A549 (cell line): ENCODE results near the gene FDX2. TPM values are rescaled to one million over a fixed set of nuclear protein-coding genes. Genes with fewer than 3 reads are reported as not detected.

Source experiments
- ATAC-seq, 2 experiments: fragments of 200-7000 bp in 1 of 2; fragments of >200 bp in 1 of 2; cut with Nextera tagmentation in 1 of 2; cut with Tn5 transposase in 1 of 2; 3 replicates each; pipeline versions ENCODE4 v1.8.0 to v1.9.1; 2018 to 2020; ENCODE audit warnings: mild to moderate bottlenecking in 1 of 2, moderate library complexity in 1 of 2
- CTCF ChIA-PET: fragments of 300-600 bp; sonication (Branson Sonifier 250); formaldehyde crosslinking; extraction: SDS; loops from one replicate; lab custom pipeline; 2021; ENCODE audit warnings: antibody characterized with exemption, inconsistent platforms; lab: Yijun Ruan, JAX
- POLR2A ChIA-PET: fragments of 350-600 bp; formaldehyde crosslinking; extraction: SDS; loops from one replicate; lab custom pipeline; 2021; ENCODE audit warnings: antibody characterized with exemption, inconsistent platforms; lab: Yijun Ruan, JAX
- DNase-seq, 2 experiments: peaks; one replicate each; pipeline versions ENCODE4 v3.0.0 to v3.0.0-alpha.2; 2011 to 2016; ENCODE audit warnings: low read depth in 1 of 2, low spot score in 1 of 2
- FAIRE-seq: peaks from 2 replicates; lab custom pipeline; 2011; peaks lifted over from hg19 to GRCh38; lab: Jason Lieb, UNC
- H3K27ac ChIP-seq, 2 experiments: fragments of >200 bp; sonication (Bioruptor Twin); formaldehyde crosslinking; 3 replicates each; pipeline ENCODE4 v1.5.1; 2016 to 2017
- H3K4me1 ChIP-seq: fragments of >200 bp; sonication (Bioruptor Twin); formaldehyde crosslinking; 3 replicates; pipeline ENCODE4 v1.6.1; 2016
- H3K4me2 ChIP-seq: fragments of >200 bp; sonication (Bioruptor Twin); formaldehyde crosslinking; 3 replicates; pipeline ENCODE4 v1.6.1; 2016
- H3K4me3 ChIP-seq: fragments of >200 bp; sonication (Bioruptor Twin); formaldehyde crosslinking; 3 replicates; pipeline ENCODE4 v1.5.1; 2016
- H3K9me3 ChIP-seq: fragments of >200 bp; sonication (Bioruptor Twin); formaldehyde crosslinking; 3 replicates; pipeline ENCODE4 v1.6.1; 2016
- FOSB ChIP-seq: fragments of 250-450 bp; sonication (Bioruptor Pico); IDR thresholded peaks from 2 replicates; pipeline ENCODE4 v1.5.0; 2020; ENCODE audit warnings: mild to moderate bottlenecking, moderate library complexity
- FOXS1 ChIP-seq: fragments of 250-450 bp; sonication (Bioruptor Pico); IDR thresholded peaks from 2 replicates; pipeline ENCODE4 v1.5.0; 2020; ENCODE audit warnings: mild to moderate bottlenecking, moderate library complexity
- GATA3 ChIP-seq: IDR thresholded peaks from 2 replicates; pipeline ENCODE4 v1.6.1; 2012; ENCODE audit warnings: borderline replicate concordance
- HOXB13 ChIP-seq: fragments of 250-450 bp; sonication (Bioruptor Pico); IDR thresholded peaks from 2 replicates; pipeline ENCODE4 v1.5.0; 2020; ENCODE audit warnings: low read depth, mild to moderate bottlenecking, moderate library complexity
- HOXB5 ChIP-seq: fragments of 250-450 bp; sonication (Bioruptor Pico); IDR thresholded peaks from 2 replicates; pipeline ENCODE4 v1.5.0; 2020; ENCODE audit warnings: mild to moderate bottlenecking, moderate library complexity
- MAFK ChIP-seq: fragments of 450-650 bp; IDR thresholded peaks from 2 replicates; pipeline ENCODE4 v1.6.1; 2014; ENCODE audit not compliant: partially characterized antibody
- MAZ ChIP-seq: fragments of 150-350 bp; IDR thresholded peaks from 2 replicates; pipeline ENCODE4 v1.6.1; 2014; ENCODE audit warnings: antibody characterized with exemption, low read depth, low read length, borderline replicate concordance
- NPAS2 ChIP-seq: fragments of 250-450 bp; sonication (Bioruptor Pico); IDR thresholded peaks from 2 replicates; pipeline ENCODE4 v1.8.0; 2022; ENCODE audit warnings: mild to moderate bottlenecking, moderate library complexity, borderline replicate concordance
- PHF8 ChIP-seq: fragments of 200-600 bp; sonication (generic); IDR thresholded peaks from 2 replicates; pipeline ENCODE4 v1.6.1; 2016; ENCODE audit warnings: low read depth, mild to moderate bottlenecking, antibody characterized with exemption, moderate library complexity, borderline replicate concordance
- POLR2A ChIP-seq: IDR thresholded peaks from 2 replicates; pipeline ENCODE4 v1.6.1; 2012; ENCODE audit warnings: mild to moderate bottlenecking, low read length
- RAD21 ChIP-seq, 2 experiments: fragments of >200 bp in 1 of 2; sonication (Bioruptor Twin) in 1 of 2; formaldehyde crosslinking in 1 of 2; IDR thresholded peaks in 1 of 2; conservative IDR thresholded peaks in 1 of 2; 2 replicates in 1 of 2; 3 replicates in 1 of 2; pipeline ENCODE4 v1.6.1; 2012 to 2018; ENCODE audit warnings: inconsistent platforms in 1 of 2
- RARB ChIP-seq: fragments of 250-450 bp; sonication (Bioruptor Pico); IDR thresholded peaks from 2 replicates; pipeline ENCODE4 v1.8.0; 2021; ENCODE audit warnings: mild to moderate bottlenecking, moderate library complexity
- RNF2 ChIP-seq: fragments of 200-600 bp; sonication (generic); IDR thresholded peaks from 2 replicates; pipeline ENCODE4 v1.6.1; 2016; ENCODE audit warnings: low read depth, mild to moderate bottlenecking, antibody characterized with exemption, moderate library complexity, borderline replicate concordance
- TP53 ChIP-seq: fragments of 250-450 bp; sonication (Bioruptor Pico); IDR thresholded peaks from 2 replicates; pipeline ENCODE4 v1.5.0; 2021; ENCODE audit warnings: mild to moderate bottlenecking, moderate library complexity
- WGBS: methylation state at CpG from one replicate; pipeline ENCODE4 v1.1.6; 2017; ENCODE audit errors: missing lambda C conversion rate; 5-methylcytosine and 5-hydroxymethylcytosine counted together
- polyA plus RNA-seq, 4 experiments: library from polyadenylated mRNA; depleted of rRNA in 3 of 4; stranded (reverse); fragments of >200 nt; fragmentation: RNase III in 1 of 4; extraction: RNeasy Plus Mini Kit Qiagen cat#74134 plus additional on column Dnase treatment in 1 of 4; gene quantifications; 2 replicates in 3 of 4; 3 replicates in 1 of 4; pipeline ENCODE4 v1.2.3, GENCODE V29; 2011 to 2017
- TF ChIP-seq, protein P1 (sequence below): fragments of 200-600 bp; sonication (generic); IDR thresholded peaks from 2 replicates; pipeline ENCODE4 v1.6.1; 2016; ENCODE audit warnings: antibody characterized with exemption, mild to moderate bottlenecking, moderate library complexity
- TF ChIP-seq, protein P2 (sequence below): fragments of >200 bp; sonication (Bioruptor Twin); formaldehyde crosslinking; IDR thresholded peaks from 2 replicates; pipeline ENCODE4 v1.6.1; 2016
- TF ChIP-seq, protein P3 (sequence below): fragments of >200 bp; sonication (Bioruptor Twin); formaldehyde crosslinking; IDR thresholded peaks from 3 replicates; pipeline ENCODE4 v1.6.1; 2016
- TF ChIP-seq, protein P4 (sequence below): fragments of 450-650 bp; IDR thresholded peaks from 2 replicates; pipeline ENCODE4 v1.6.1; 2014; ENCODE audit warnings: antibody characterized with exemption

FDX2 gene
- polyA plus RNA-seq, 2 of the 4 experiments (the other 2 are of a cell fraction): 9.9 to 23.5 TPM

DNA sequence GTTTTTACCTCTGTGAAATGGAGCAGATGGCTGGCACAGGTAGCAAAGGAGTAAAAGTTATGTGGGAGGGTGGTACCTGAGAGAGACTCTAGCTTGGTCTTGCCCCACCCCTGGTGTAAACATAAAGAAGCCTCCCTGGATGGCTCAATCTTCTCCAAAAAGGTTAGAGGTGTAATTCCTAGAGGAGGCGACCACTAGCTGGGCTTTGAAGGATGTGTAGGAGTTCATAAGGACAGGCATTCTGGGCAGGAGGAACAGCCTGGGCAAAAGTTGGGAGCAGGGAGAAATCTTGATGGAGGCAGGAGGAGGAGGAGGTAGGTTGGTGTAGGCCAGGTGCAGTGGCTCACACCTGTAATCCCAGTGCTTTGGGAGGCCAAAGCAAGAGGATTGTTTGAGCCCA lies 36.9 kb downstream of the FDX2 start:
- FAIRE-seq (no peak), ATAC-seq (no peak), DNase-seq (no peak)
- peaks cover 8% of the 10 kb centered on the region; the same call in 1 of the 3 replicates for H3K4me1 ChIP-seq
- no peak overlapping the region for H3K27ac ChIP-seq
- POLR2A ChIA-PET: interaction anchor here (0.6 kb wide), 1 partner anchor 52 kb away, joined by 5 read pairs; no protein-coding TSS in a partner anchor
- H3K4me3 ChIP-seq: no peak overlapping the region
- TF ChIP-seq, protein P1, sequence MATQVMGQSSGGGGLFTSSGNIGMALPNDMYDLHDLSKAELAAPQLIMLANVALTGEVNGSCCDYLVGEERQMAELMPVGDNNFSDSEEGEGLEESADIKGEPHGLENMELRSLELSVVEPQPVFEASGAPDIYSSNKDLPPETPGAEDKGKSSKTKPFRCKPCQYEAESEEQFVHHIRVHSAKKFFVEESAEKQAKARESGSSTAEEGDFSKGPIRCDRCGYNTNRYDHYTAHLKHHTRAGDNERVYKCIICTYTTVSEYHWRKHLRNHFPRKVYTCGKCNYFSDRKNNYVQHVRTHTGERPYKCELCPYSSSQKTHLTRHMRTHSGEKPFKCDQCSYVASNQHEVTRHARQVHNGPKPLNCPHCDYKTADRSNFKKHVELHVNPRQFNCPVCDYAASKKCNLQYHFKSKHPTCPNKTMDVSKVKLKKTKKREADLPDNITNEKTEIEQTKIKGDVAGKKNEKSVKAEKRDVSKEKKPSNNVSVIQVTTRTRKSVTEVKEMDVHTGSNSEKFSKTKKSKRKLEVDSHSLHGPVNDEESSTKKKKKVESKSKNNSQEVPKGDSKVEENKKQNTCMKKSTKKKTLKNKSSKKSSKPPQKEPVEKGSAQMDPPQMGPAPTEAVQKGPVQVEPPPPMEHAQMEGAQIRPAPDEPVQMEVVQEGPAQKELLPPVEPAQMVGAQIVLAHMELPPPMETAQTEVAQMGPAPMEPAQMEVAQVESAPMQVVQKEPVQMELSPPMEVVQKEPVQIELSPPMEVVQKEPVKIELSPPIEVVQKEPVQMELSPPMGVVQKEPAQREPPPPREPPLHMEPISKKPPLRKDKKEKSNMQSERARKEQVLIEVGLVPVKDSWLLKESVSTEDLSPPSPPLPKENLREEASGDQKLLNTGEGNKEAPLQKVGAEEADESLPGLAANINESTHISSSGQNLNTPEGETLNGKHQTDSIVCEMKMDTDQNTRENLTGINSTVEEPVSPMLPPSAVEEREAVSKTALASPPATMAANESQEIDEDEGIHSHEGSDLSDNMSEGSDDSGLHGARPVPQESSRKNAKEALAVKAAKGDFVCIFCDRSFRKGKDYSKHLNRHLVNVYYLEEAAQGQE: no peak
- TF ChIP-seq MAFK: no peak
- TF ChIP-seq RNF2: no peak
- no peak for TF ChIP-seq FOSB (CRISPR knock-in tag)
- no peak for TF ChIP-seq RAD21 (conservative IDR thresholded peaks at IDR 0.05 in 1 of 2, IDR thresholded peaks at IDR 0.05 in 1 of 2)
- no peak for TF ChIP-seq MAZ
- TF ChIP-seq PHF8: no peak
- TF ChIP-seq HOXB13: no peak
- TF ChIP-seq, protein P2, sequence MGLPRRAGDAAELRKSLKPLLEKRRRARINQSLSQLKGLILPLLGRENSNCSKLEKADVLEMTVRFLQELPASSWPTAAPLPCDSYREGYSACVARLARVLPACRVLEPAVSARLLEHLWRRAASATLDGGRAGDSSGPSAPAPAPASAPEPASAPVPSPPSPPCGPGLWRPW: no peak
- TF ChIP-seq NPAS2 (CRISPR knock-in tag): no peak
- TF ChIP-seq RARB: no peak
- TF ChIP-seq, protein P3, sequence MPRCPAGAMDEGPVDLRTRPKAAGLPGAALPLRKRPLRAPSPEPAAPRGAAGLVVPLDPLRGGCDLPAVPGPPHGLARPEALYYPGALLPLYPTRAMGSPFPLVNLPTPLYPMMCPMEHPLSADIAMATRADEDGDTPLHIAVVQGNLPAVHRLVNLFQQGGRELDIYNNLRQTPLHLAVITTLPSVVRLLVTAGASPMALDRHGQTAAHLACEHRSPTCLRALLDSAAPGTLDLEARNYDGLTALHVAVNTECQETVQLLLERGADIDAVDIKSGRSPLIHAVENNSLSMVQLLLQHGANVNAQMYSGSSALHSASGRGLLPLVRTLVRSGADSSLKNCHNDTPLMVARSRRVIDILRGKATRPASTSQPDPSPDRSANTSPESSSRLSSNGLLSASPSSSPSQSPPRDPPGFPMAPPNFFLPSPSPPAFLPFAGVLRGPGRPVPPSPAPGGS: no peak
- TF ChIP-seq, protein P4, sequence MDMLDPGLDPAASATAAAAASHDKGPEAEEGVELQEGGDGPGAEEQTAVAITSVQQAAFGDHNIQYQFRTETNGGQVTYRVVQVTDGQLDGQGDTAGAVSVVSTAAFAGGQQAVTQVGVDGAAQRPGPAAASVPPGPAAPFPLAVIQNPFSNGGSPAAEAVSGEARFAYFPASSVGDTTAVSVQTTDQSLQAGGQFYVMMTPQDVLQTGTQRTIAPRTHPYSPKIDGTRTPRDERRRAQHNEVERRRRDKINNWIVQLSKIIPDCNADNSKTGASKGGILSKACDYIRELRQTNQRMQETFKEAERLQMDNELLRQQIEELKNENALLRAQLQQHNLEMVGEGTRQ: no peak
- H3K4me2 ChIP-seq: no peak overlapping the region
- no peaks in the 10 kb centered on the region for H3K9me3 ChIP-seq
- 88% methylated on average over 1 of the region's 1 CpG for WGBS
- CTCF ChIA-PET: interaction anchor here (1.3 to 5.0 kb wide), 4 partner anchors 12 to 112 kb away, joined by 5 to 16 read pairs (median 6); no protein-coding TSS in a partner anchor

DNA sequence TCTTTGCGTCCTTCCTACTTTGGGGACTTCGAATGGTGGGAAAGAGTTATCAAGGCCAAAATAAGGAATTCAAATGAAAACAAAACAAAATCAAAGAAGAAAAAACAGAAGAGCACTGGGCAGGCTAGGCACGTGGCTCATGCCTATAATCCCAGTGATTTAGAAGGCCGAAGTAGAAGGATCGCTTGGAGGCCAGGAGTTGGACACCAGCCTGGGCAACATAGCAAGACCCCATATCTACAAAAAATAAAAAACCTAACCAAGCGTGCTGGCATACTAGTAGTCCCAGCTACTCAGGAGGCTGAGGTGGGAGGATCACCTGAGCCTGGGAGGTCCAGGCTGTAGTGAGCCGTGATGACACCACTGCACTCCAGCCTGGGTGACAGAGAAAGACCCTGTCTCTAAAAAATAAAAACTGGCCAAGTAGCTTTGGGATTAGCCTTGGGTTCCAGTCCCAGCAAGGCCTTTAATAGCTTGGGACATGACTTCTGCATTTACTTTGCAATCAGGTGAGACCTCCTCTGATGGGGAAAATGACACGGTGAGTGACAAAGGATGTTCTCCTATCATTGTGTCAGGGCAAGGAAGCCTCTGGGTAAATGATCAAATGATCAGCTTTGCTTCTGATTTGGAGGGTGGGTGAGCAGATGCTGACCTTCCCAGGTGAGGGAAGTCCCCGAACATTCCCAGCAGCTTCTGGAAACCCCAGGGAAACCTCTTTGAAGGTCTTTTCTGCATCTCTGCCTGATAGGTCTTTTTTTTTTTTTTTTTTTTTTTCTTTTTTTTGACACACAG lies 37.8 kb downstream of the FDX2 start:
- H3K27ac ChIP-seq: no peak overlapping the region
- DNase-seq: no peak
- no peak for TF ChIP-seq POLR2A
- TF ChIP-seq, all 56 proteins: peak for 0
- 81% methylated on average over 9 of the region's 9 CpGs for WGBS
- H3K4me1 ChIP-seq: peaks cover under 1% of the 10 kb centered on the region; the same call in 1 of the 3 replicates
- no peak for ATAC-seq
- CTCF ChIA-PET: interaction anchor here (0.8 to 5.0 kb wide), 7 partner anchors 9 to 113 kb away, joined by 3 to 16 read pairs (median 5); partner anchors contain the start of gene ZGLP1
- H3K4me3 ChIP-seq: no peak overlapping the region
- H3K4me2 ChIP-seq: no peak overlapping the region
- H3K9me3 ChIP-seq: no peaks in the 10 kb centered on the region
- POLR2A ChIA-PET: interaction anchor here (1.1 kb wide), 1 partner anchor 9 kb away, joined by 3 read pairs; no protein-coding TSS in a partner anchor
- no peak for FAIRE-seq

DNA sequence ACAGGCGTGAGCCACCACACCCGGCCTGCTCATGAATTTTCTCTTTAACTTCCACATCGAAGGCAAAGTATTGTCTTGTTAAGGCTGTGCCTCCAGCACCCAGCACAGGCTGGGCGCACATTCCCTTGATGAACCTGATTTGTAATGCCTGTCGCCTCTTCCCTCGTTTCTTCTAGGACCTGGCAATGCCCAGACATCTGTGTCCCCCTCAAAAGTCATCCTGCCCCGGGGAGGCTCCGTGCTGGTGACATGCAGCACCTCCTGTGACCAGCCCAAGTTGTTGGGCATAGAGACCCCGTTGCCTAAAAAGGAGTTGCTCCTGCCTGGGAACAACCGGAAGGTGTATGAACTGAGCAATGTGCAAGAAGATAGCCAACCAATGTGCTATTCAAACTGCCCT lies 41.2 kb downstream of the FDX2 start:
- H3K4me2 ChIP-seq: no peak overlapping the region
- TF ChIP-seq FOXS1 (no peak), TP53 (no peak), GATA3 (no peak), HOXB5 (CRISPR knock-in tag) (no peak)
- DNase-seq (no peak), FAIRE-seq (no peak), ATAC-seq (no peak)
- CTCF ChIA-PET: interaction anchor here (1.2 to 1.7 kb wide), 3 partner anchors 16 to 142 kb away, joined by 3 to 7 read pairs (median 3); no protein-coding TSS in a partner anchor
- no peaks in the 10 kb centered on the region for H3K9me3 ChIP-seq
- WGBS: 75% methylated on average over 8 of the region's 10 CpGs
- H3K27ac ChIP-seq: no peak overlapping the region
- H3K4me1 ChIP-seq: peaks cover 12% of the 10 kb centered on the region
- no peak overlapping the region for H3K4me3 ChIP-seq
- POLR2A ChIA-PET: no interaction called here
